HG03135 (cell line): ENCODE measurements around the gene DENND11.

Experiments
- ATAC-seq: cut with Tn5 transposase; IDR thresholded peaks from one replicate; pipeline ENCODE4 v1.9.1; 2021; ENCODE audit warnings: mild to moderate bottlenecking, moderate library complexity; ENCODE audit not compliant: unreplicated experiment

DENND11 gene

DNA sequence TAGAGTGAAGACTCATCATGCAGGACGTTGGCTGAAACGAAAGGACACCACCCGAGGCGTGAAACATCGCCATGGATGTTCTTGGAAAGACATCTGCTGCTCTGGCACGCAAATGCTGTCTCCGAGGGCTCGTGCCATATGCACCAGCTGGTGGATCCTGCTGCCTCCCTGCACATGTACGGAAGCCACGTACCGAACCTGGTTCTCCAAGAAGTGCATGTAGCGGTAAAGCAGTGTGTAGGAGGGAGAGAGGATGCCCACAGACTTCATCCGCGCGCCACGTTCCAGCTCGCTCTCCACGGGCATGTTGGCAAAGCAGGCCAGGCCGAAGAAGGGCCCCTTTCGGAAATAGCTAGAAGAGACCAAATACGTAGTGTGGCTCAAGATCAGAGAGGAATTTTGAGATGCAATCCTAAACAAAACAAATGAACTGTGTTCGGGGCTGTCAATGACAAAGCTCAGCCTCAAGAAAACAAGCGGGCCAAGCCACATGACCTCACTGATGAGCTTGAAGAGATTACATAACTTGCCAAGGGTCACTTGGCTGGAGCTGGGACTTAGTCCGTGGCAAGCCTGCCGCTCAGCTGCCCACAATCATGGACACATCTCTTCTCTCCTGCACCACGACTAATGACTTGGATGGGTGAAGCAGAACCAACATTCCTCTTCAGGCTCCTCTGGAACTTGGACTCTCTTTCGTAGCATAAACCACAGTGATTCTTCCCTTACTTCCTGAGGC is 16.5 kb downstream of the DENND11 start:
- no peak for ATAC-seq

DNA sequence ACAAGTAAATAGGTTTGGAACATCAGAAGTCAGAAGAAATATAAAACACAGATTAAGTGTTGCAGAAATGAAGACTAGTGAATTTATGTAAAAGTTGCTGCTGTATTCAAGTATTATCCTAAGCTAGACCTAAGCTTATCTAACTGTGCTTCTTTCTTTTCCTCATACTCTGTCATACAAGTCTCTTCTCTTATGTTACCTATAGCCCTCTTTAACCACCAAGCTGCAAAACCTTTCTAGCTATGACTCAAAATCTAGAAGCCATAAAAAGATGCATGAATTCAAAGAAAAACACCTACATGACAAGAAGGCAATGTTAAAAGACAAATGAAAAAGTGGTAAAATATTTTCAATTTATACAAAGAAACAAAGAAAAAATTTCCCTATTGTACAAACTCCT is 23.0 kb downstream of the DENND11 start:
- no peak for ATAC-seq

DNA sequence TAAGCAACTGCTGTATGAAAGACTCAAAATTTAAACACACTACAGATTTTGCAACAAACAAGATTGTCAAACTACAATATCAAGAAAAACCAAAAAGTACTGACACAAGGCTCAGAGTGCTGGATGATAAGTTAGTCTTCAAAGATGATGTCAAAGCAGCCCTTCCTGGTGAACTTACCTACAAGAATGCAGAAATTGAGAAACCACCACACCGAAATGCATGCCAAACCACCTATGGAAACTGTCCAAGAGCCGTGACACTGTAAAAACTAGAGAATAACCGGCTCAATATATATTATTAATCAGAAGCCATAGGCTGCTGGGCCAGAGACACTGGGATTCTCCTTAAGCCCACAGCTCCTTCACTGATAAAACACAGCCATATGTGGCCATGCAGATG is 25.3 kb downstream of the DENND11 start:
- ATAC-seq, result no peak

DNA sequence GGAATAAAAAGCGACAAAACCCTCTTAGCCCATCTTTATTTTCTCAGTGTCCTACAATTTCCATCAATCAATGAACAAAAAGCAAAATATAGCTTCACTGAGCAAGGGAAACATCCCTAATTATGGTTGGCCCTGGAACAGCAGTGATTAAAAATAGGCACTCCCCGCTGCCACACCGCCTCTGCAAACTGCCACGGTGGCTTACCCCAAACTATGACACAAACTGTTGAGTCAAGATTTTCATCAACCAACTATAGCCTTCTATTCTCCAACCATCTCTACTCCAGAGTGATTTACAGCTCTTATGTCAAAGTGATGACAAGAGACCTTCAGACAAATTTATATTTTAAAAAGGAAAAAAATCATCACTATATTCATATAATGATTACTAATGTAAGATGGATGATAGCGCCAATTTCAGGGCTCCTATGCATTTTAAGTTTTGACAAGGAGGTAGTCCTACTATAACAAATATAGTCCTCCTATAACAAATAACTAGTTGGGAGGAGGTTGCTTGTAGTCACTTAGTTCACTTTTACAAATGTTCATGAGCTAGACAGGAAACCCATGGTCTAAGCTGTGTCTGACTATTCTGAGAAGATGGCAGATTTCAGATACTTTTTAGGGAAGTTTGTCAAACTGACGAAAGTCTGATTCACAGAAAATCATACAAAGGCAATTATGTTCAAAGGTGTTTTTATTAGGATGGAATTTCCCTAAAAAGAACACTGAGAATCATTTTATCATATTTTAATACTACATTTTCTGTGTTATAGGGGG is 26.3 kb downstream of the DENND11 start:
- ATAC-seq, result no peak

DNA sequence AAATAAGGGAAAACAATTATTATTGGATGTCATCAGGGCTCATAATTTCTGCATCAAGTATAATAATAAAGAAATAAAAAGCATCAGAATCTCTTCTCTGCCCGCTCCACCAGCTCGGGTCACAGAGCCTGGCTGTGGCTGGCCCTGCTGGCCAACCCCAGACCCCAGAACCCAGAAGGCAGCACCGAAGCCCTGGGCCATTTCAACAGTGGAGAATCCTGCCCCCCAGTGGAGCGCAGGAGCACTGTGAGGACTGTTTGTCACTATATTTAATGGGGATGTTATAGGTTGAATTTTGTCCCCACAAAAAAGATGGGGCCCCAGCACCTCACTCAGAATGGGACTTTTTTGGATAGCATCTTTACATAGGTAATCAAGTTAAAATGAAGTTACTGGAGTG is 27.3 kb downstream of the DENND11 start:
- ATAC-seq, result no peak

DNA sequence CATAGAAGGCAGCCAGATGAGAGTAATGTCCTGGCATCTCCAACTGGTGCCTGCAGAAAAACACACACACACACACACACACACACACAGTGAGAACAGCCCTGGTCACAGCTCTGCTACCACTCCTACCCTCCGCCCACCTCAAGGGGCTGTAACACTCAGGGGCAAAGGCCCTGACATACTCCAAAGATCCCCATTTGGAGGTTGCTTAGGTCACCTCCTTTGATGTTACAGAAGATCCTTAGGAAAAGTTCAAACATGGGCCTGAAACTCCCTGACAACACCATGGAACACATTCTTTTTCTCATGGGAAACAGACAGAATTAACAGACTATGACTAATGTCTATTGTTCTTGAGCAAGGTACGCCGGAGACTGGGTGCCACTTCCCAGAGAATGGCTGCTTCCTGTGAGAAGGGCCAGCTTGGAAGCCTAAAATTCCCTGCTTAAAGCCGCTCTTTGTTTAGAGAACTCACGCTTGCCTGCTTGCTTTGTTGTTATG is 27.7 kb downstream of the DENND11 start:
- no peak for ATAC-seq

DNA sequence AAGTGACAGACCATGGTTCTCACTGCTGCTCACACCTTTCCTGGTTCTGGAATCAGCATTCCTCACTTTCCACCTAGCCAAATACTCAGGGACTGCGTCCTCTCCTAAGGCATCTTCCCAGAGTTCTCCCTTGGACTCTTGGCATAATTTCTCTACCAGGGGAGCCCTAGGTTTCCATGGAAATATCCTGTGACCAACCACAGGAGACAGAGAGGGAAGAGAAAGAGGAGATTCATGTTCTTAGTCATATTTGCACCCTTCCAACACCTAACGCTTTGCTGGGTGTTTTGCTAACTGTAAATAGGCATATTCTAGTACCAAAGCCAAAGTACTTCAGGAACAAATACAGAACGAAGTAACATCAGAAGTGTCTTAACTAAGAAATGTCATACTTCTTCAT is 28.6 kb downstream of the DENND11 start:
- ATAC-seq, result no peak

DNA sequence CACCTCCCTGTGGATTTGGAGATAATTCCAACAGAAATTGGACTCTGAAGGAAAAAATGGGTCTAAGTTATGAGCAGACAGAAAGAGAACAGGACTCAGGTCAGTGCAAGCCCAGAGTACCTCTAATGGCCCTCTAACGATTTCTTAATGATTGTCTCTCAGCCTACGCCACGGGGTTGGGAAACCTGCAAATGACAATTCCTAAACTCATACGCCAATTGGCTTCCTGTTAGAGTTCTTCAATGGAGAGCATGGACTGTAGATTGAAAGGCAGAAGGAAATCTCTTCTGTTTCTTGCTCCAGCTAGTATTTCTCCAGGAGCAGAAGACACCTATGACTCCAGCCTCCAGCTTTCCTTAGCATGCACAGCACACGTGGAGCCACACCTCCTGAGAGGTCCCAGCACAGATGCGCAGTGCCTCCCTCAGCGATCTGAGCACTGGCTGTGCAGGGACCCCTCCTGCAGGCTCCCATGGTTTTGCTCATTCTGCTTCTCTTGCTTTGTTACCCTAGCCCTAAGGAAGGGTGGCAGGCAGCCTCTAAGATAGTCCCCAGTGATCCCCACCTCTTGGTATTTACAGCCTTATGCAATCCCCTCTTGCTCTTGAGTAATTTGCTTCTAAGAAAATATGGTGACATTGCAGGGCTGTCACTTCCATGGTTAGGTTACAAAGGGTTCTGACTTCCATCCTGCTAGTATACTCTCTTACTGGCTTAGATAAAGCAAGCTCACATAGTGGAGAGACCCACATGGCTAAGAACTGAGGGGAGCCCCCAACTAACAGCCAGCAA is 30.1 kb downstream of the DENND11 start:
- ATAC-seq, result no peak

DNA sequence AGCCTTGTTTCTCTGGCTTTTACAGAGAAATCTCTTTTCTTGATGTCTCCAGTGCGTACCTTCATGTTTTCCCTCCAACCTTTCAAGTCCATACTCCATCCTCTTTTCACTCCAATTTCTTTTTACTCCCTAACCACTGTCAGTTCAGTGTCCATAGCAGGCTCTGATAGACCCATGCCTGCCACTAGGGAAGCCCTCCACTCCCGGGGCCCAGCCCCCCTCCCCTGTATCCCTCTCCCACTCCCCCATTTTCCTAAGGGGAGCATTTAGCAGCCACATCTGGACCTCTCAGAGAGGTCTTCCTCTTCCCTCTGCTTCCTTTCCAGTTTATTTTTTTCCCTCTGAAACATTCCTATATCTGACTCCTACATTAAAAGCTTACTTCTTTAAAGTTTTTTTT is 33.1 kb downstream of the DENND11 start:
- ATAC-seq, result no peak

DNA sequence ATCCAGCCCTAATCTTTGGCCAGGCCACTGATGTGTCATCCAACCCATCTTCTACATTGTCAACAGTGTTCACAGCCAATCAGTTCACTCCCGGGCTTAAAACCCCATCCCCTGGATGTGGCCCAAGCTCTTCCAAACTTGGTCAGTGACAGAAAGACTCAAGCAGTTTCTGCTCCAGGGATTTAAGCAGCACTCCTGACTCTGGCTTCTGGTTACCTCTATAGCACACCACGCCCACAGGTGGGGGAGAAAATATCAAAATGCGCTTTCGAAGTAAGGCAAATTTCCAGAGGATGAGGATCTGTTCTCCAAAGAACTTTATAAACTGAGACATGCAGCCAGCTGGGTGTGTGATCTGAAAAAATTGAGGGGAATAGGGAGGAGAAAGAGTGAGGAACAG is 35.9 kb downstream of the DENND11 start:
- ATAC-seq, result no peak

DNA sequence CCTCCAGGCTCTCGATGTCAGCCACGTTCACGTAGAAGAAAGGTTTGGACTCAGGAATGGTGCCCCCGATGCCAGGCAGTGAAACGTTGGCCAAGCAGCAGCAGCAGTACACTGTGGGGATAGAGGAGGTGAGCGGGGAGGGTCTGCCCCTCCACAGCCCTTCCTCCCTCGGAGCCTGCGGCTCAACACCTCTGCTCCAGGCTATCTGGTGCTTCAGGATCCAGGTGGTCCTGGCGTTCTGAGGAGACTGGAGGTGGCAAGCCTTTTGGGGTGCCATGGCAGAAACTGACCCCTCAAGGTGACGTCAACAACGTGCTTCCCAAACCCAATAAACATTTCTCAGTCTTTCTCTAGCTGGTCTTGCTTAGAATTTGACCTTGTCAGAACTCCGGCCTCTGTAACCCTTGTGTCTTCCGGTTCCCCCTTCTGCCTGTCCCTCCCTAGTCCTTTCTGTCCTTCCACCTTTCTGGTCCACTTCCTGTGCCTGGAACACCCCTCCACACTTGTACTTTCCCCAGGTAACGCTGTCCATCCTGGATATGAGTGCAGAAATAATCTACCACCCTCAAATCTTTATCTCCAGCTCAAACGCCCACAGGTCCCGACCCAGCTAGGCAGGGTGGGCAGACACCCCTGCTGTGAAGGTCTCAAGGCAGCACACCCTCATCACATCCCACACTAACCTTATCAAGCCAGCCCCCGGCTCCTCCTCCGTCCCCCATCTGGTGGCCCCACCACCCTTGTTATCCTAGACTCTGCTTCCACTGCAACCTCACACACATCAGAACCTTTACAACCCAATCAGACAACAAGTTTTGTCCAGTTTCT is 36.5 kb downstream of the DENND11 start:
- no peak for ATAC-seq

DNA sequence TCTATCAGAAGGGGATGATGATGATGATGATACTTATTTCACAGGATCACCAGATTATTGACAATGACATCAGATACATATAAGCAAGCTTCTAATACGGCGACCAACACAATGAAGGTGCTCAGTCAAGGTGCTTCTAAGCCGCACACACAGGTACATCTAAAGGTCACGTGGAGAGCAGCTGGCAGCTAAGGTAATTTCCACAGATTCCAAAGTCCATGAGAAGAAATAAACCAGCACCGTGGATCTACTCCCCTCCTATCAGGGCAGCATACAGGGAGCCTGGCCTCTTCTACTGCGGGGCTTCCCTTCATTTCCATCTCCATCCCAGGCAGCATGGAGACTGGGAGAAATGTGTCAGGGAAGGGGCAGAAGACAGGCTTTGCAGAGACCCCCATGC is 37.5 kb downstream of the DENND11 start:
- no peak for ATAC-seq

DNA sequence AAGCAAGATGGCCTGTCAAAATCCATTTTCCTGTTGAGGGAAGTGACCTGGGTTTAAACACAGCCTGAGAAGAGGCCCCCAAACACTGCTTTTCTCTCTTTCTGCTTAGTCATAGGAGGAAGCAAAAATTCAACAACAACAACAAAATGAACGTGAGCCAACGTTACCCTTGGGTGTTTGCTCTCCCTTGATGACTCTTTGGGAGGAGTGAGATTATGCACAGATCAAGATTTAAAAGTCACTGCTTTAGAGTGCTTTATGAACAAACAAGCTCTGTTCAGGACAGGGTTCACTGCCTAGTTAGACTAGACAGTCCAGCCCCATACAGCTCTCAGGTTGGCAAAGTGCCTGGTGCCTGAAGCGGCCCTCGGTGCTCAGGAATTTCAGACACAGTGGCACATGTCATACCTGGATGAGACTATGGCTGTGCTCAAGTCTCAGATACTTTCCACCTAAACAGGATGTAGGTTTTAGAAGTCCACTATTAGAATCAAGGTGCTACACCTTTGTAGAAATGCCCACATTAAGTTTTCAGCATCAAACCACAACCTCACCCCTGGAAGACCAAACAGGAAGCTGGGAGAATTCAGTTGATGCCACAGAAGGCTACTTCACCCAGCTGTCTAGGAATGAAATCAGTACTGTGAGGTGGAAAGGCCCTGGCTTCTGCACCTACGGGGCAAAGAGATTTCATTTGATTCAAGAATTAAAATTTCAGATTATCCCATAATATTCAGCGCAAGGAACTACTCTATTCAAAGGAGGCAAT is 38.7 kb downstream of the DENND11 start:
- ATAC-seq, result no peak

DNA sequence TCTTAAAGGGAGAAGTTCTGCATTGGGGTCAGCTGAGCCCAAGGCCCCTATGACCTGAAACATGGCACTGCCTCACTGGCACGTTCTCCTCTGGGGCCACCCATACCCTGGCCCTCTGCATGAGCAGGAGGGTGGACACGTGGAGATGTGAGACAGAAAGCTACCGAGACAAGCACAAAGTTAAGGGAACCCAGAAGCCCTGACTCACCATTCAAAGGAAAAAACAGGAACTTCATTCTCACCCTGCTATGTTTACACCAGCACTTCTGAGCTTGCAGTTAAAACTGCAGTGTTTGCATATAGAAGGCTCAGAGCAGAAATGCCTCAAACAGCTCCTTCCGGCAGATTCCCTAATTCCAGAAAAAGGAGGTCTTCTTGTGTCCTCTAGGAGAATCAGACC is 41.7 kb downstream of the DENND11 start:
- no peak for ATAC-seq

DNA sequence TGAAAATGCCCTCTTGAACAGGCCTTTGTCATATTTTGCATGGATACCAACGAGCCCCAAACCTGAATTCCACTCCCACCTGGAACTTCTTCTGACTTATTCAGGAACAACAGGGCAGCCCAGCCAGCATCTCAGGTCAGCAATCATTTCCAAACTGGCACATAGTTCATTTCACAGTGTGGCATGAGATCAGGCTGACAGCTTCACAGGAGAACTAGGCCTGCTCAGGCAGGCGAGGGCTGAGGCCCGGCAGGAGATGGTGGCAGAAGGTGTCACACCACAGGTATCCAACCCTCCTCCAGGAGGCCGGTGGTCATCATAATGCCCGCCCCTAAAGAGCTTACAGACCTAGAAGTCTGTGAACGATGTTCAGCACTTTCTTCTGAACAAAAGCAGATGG is 42.5 kb downstream of the DENND11 start:
- no peak for ATAC-seq

DNA sequence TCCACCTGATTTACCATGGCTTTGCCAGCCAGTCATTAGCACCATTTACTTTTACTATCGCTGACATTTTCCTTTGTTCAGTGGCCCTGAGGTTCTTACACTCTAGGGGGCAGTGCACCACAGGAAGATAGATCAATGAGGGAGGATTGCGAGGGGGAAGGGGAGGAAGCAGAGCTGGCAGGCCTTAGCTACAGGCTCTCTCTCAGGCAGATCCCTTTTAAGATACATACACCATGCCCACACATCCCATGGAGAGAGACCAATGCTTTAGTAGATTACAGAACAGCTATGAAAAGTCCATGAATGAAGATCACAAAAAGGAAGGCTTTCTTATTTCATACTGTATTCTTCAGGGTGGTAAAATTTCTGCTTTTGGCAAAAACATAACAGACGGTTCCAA is 47.4 kb downstream of the DENND11 start:
- peak; percentile 78 for ATAC-seq

DNA sequence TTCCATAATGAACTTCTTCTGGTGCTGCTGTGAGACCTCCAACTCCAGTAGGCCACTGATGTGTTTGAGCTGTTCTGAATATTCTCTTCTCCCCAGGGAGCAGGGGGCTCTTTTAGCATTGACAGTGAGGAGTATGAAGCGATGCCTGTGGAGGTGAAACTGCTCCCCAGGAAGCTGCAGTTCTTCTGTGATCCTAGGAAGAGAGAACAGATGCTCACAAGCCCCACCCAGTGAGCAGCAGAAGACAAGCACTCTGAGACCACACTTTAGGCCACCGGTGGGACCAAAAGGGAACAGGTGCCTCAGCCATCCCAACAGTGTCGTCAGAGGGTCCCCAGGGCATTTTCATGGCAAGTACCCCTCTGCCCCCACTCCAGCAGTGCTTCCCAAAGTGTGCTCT is 49.3 kb downstream of the DENND11 start:
- ATAC-seq, result no peak
